ENCODE results near the gene TTC3. TPM values are rescaled to one million over a fixed set of nuclear protein-coding genes. Genes with fewer than 3 reads are reported as not detected.

TTC3 gene
- total and polyA plus RNA-seq, 9 of the 15 experiments (the other 6 are each of a cell fraction or from before 2014, with no cell fraction given), result 17.5 to 92.0 (median 59.5) TPM

DNA sequence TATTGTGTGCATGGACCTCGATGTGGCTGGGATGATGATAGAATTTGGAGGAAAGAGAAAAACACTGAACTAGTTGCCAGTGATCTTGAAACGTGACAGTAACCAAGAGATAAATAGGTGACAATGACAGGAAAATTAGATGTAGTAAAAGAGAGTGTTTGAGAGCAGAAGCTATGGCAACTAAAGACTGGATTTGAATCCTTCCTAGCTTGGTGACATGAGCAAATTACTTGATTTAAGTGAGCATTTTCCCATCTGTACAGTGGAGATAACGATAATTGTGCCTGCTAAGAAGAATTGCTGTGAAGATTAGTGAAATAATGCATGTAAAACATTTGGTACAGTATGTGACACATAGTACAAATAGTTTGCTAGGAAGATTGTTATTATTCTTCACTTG, 12.7 kb downstream of the TTC3 start (continued):
- TF ChIP-seq, protein P1, sequence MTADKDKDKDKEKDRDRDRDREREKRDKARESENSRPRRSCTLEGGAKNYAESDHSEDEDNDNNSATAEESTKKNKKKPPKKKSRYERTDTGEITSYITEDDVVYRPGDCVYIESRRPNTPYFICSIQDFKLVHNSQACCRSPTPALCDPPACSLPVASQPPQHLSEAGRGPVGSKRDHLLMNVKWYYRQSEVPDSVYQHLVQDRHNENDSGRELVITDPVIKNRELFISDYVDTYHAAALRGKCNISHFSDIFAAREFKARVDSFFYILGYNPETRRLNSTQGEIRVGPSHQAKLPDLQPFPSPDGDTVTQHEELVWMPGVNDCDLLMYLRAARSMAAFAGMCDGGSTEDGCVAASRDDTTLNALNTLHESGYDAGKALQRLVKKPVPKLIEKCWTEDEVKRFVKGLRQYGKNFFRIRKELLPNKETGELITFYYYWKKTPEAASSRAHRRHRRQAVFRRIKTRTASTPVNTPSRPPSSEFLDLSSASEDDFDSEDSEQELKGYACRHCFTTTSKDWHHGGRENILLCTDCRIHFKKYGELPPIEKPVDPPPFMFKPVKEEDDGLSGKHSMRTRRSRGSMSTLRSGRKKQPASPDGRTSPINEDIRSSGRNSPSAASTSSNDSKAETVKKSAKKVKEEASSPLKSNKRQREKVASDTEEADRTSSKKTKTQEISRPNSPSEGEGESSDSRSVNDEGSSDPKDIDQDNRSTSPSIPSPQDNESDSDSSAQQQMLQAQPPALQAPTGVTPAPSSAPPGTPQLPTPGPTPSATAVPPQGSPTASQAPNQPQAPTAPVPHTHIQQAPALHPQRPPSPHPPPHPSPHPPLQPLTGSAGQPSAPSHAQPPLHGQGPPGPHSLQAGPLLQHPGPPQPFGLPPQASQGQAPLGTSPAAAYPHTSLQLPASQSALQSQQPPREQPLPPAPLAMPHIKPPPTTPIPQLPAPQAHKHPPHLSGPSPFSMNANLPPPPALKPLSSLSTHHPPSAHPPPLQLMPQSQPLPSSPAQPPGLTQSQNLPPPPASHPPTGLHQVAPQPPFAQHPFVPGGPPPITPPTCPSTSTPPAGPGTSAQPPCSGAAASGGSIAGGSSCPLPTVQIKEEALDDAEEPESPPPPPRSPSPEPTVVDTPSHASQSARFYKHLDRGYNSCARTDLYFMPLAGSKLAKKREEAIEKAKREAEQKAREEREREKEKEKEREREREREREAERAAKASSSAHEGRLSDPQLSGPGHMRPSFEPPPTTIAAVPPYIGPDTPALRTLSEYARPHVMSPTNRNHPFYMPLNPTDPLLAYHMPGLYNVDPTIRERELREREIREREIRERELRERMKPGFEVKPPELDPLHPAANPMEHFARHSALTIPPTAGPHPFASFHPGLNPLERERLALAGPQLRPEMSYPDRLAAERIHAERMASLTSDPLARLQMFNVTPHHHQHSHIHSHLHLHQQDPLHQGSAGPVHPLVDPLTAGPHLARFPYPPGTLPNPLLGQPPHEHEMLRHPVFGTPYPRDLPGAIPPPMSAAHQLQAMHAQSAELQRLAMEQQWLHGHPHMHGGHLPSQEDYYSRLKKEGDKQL (CRISPR knock-in tag; IDR thresholded peaks at IDR 0.05; ENCODE audit: borderline replicate concordance), result no peak
- TF ChIP-seq STAT5A (IDR thresholded peaks at IDR 0.05; ENCODE audit: borderline replicate concordance, low read length), result peak; percentile 45
- peak; percentile 58; the same call in 1 of the 2 replicates for TF ChIP-seq ZNF584 (CRISPR knock-in tag; IDR thresholded peaks at IDR 0.05; ENCODE audit: low read depth)
- TF ChIP-seq LCOR (CRISPR knock-in tag; IDR thresholded peaks at IDR 0.05), result no peak
- TF ChIP-seq CC2D1A (IDR thresholded peaks at IDR 0.05), result 0 out of 2 replicates have a peak, but pooled peaks have one; percentile 50
- TF ChIP-seq, protein P2, sequence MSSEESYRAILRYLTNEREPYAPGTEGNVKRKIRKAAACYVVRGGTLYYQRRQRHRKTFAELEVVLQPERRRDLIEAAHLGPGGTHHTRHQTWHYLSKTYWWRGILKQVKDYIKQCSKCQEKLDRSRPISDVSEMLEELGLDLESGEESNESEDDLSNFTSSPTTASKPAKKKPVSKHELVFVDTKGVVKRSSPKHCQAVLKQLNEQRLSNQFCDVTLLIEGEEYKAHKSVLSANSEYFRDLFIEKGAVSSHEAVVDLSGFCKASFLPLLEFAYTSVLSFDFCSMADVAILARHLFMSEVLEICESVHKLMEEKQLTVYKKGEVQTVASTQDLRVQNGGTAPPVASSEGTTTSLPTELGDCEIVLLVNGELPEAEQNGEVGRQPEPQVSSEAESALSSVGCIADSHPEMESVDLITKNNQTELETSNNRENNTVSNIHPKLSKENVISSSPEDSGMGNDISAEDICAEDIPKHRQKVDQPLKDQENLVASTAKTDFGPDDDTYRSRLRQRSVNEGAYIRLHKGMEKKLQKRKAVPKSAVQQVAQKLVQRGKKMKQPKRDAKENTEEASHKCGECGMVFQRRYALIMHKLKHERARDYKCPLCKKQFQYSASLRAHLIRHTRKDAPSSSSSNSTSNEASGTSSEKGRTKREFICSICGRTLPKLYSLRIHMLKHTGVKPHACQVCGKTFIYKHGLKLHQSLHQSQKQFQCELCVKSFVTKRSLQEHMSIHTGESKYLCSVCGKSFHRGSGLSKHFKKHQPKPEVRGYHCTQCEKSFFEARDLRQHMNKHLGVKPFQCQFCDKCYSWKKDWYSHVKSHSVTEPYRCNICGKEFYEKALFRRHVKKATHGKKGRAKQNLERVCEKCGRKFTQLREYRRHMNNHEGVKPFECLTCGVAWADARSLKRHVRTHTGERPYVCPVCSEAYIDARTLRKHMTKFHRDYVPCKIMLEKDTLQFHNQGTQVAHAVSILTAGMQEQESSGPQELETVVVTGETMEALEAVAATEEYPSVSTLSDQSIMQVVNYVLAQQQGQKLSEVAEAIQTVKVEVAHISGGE (CRISPR knock-in tag; IDR thresholded peaks at IDR 0.05), result peak in 1 of 3 experiments; percentile 22; a peak in 1 of 6 replicates
- TF ChIP-seq SRSF9 (IDR thresholded peaks at IDR 0.05; ENCODE audit: borderline replicate concordance, low read depth, low read length), result no peak
- TF ChIP-seq PHB2 (IDR thresholded peaks at IDR 0.05; ENCODE audit: low read depth), result 0 out of 2 replicates have a peak, but pooled peaks have one; percentile 9
- TF ChIP-seq, protein P3, sequence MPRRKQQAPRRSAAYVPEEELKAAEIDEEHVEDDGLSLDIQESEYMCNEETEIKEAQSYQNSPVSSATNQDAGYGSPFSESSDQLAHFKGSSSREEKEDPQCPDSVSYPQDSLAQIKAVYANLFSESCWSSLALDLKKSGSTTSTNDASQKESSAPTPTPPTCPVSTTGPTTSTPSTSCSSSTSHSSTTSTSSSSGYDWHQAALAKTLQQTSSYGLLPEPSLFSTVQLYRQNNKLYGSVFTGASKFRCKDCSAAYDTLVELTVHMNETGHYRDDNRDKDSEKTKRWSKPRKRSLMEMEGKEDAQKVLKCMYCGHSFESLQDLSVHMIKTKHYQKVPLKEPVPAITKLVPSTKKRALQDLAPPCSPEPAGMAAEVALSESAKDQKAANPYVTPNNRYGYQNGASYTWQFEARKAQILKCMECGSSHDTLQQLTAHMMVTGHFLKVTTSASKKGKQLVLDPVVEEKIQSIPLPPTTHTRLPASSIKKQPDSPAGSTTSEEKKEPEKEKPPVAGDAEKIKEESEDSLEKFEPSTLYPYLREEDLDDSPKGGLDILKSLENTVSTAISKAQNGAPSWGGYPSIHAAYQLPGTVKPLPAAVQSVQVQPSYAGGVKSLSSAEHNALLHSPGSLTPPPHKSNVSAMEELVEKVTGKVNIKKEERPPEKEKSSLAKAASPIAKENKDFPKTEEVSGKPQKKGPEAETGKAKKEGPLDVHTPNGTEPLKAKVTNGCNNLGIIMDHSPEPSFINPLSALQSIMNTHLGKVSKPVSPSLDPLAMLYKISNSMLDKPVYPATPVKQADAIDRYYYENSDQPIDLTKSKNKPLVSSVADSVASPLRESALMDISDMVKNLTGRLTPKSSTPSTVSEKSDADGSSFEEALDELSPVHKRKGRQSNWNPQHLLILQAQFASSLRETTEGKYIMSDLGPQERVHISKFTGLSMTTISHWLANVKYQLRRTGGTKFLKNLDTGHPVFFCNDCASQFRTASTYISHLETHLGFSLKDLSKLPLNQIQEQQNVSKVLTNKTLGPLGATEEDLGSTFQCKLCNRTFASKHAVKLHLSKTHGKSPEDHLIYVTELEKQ (CRISPR knock-in tag; IDR thresholded peaks at IDR 0.05), result no peak
- TF ChIP-seq DPF2 (IDR thresholded peaks at IDR 0.05), result peak; percentile 83
- TF ChIP-seq ILF3 (IDR thresholded peaks at IDR 0.05; ENCODE audit: borderline replicate concordance), result no peak
- TF ChIP-seq TRIM24 (IDR thresholded peaks at IDR 0.05), result peak in 1 of 2 experiments; percentile 40; a peak in 1 of 4 replicates
- TF ChIP-seq BCOR (IDR thresholded peaks at IDR 0.05), result 0 out of 2 replicates have a peak, but pooled peaks have one; percentile 40
- TF ChIP-seq CBFA2T3 (IDR thresholded peaks at IDR 0.05), result peak; percentile 88
- TF ChIP-seq HDAC2 (IDR thresholded peaks at IDR 0.05), result peak; percentile 71
- TF ChIP-seq NCOR1 (IDR thresholded peaks at IDR 0.05), result peak; percentile 66
